GM23248 (cell line): ENCODE data around the gene ETS1.

Experiments used
- EZH2 ChIP-seq: fragments of 200-600 bp; sonication (generic); IDR thresholded peaks from 2 replicates; pipeline ENCODE4 v1.6.1; 2018; ENCODE audit warnings: antibody characterized with exemption, mild to moderate bottlenecking; ENCODE audit not compliant: insufficient read depth, poor library complexity, severe bottlenecking
- EZH2phosphoT487 ChIP-seq: fragments of 200-600 bp; sonication (generic); IDR thresholded peaks from 2 replicates; pipeline ENCODE4 v1.6.1; 2018; ENCODE audit warnings: antibody characterized with exemption, moderate library complexity, mild to moderate bottlenecking, low read depth; ENCODE audit not compliant: insufficient read depth

- TF ChIP-seq EZH2, result no peak
- no peak for TF ChIP-seq EZH2phosphoT487
These were observed 92.7 kb downstream of the ETS1 start for GRCh38 chr11:128494418-128495332.
